KBM-7 (cell line): ENCODE results near the gene TEX36.
"Not testable (repeated sequence)": the region's sequence is repeated elsewhere in the genome, so short reads cannot be mapped to it uniquely, and the experiment has no call there.

Experiments
- DNase-seq: peaks from one replicate; pipeline ENCODE4 v3.0.0-alpha.2; 2015
- in situ Hi-C: fragments of 300-500 bp; cut with MboI; formaldehyde crosslinking; loops from 2 replicates; pipeline ENCODE4 v1.14.3; 2020; ENCODE audit warnings: low sequenced_read_pairs, low pct_unique_long_range_greater_than_20kb, mixed read lengths

TEX36 gene

DNA sequence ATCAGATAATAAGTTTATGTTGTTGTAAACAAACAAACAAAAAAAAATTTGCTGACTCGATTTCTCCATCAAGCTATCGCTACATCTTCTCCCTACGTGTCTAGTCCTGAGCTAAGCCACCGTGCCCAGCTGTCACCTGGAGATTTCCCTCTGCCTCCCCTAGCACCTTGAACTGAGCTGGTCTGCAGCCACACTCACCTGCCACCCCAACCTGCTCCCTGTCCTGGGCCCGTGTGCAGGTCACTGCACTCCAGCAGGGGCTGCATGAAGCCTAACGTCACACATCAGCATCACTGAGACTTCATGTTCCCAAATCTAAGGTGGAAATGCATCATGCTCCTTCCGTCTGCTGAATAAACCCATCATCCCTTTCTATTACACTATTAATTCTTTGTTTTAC is 44.4 kb downstream of the TEX36 start:
- in situ Hi-C loops, result no loop called here
- DNase-seq, result no peak

DNA sequence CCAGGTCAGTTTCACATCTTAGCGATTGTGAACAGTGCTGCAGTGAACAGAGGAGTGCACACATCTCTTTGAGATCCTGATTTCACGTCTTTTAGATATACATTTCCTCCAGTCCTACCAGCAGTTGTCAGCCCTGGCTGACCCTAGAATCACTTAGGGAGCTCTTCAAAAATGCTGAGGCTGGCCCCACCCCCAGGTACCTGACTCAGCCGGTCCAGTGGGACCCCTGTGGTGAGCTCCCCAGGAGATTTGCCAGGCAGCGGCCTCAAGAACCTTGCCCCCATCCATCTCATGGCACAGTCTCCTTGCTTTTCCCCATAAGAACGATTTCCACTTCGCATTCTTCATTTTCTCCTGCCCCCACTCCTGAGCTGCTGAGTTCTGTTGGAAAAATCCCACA is 45.5 kb downstream of the TEX36 start:
- in situ Hi-C loops, result no loop called here
- no peak for DNase-seq

DNA sequence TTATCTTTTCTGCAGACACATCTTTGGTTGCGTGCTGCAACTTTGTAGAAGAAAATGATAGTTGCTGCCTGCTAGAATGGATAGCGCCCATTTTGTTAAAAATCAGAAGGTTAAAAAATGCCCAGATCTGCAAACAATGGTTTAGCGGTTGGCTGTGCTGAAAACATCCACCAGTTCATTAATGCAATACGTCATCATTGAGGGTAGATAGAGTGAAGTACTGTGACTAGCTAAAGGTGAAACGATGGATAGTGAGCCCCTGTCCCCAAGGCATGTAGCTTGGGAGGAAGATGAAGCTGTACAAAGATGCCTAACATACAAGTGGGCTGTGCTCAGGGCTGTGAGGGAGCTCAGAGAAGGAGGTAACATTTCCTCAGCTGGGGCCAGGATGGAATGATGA is 48.4 kb downstream of the TEX36 start:
- in situ Hi-C loops, result no loop called here
- no peak for DNase-seq

DNA sequence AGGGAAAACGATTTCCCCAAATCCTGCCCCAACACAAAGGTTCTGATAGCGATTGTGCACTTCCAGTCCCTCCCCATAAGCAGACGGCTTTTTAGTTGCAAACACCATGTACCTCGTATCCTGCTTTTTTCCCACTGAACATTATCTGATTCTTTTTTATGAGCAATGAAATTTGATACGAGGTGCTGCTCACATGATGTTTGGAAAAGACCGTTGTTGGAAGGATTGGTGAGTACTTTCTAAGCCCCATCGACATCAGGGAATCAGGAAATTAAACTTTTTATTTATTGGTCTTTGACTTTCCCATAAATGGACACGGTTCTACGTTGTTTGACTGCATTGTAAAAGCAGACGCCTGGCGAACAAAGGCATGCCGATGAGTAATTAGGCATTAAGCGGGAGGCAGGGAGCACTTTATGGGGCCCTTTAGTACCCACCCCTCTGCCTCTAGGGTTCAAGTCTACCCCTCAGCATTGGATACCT is 49.4 kb downstream of the TEX36 start:
- no peak for DNase-seq
- in situ Hi-C loops, result no loop called here

DNA sequence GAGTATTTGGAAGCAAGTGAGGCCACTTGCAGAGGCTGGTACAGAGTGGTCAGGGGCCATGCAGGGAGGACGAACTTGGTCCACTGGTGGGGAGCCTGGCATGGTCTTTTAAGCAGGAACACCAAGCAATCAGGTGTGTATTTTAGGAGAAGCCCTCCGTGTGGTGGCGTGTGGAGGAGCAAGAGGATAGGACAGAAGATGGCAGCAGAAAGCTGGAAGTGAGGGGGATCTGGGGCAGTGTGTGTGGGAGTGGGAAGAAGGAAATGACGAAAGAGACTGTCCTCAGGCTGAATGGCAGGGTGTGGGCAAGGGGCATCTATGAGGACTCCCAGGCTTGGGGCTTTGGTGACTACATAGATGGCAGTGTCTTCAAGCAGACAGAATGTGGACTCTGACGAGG is 51.2 kb downstream of the TEX36 start:
- no peak for DNase-seq
- in situ Hi-C loops, result no loop called here

DNA sequence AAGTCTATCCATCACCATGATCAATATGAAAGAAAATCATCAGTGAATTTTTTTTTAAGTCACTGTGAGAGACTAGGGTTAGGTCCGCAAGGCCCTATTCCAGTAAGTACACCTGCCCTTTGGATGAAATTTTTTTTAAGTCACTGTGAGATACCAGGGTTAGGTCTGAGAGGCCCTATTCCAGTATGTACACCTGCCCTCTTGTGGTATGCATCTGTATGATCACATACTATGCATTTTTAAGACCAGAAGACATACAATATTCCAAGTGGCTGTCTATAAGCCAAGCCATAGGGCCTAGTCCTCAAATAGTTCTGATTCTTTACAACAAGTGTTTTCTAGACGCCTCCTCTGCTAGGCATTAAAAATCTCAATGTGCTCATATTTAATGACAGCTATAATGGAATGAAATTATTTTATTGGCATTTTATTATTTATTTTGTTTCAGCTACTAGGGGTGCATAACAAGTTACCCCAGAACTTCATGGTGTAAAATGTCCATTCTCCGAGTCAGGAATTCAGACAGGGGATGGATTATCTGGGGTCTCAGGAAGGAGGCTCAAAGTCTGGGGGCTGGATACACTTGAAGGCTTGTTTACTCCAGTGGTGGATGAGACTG is 53.1 kb downstream of the TEX36 start:
- peak; percentile 51 for DNase-seq
- in situ Hi-C loops, result no loop called here

DNA sequence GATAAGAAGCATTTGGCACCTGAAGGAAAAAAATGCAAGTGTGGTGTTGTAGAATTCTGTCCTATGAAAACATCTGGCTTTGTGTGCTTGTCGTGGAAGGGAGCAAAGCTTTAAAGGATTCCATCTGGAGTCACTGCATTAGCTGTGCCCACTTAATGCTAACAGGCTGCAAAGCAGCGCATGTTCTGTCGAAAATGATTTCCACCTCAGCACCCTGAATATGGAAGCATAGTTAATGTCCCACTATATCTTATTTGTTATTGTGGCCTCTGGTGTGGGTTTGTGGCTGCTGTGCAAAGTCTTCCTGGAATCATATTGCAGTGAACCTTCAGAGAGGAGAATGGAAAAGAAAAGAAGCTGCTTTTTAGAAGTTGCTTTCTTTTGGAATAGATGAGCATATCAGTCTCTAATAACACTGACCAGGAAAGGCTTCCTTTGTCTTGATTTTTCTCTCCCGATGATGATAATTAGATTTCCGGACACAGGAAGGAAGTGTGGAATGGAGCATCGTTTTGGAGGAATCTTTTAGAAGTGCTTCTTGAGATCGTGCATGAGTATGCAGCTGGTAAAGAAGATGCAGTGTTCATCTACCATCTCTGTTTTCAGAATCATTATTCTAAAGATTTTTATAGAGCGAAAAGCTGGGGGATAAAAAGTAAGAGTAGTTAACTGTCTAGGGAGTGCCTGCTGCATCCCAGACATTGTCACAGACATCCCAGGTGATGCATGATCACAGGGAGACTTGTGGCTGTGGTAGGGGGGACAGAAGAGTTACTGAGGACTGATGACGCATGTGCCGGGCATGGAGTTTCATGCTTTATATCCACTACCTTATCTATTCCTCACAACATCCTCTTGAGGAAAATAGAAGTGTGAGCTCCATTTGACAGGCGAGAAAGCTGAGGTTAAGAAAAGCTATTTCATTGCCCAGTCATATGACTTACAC is 54.6 kb downstream of the TEX36 start:
- in situ Hi-C loops, result no loop called here
- no peak for DNase-seq

DNA sequence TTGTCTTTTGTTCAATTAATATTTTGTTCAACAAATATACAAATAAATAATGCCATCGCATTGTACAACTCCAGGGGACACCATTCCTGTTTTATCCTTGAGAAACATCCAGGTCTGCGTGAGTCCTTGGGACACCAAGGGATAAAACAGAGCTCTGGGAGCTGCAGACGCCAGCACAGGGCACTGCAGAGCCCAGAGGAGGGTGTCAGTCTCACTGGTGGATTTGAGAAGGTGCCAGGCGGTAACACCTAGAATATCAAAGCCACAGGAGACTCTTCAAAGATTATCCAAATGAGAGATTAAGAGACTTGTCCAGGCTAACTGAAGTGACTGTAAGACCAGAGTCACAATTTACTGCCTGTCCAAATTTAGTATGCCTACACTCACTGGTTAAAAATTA is 55.3 kb downstream of the TEX36 start:
- DNase-seq, result no peak
- in situ Hi-C loops, result no loop called here

DNA sequence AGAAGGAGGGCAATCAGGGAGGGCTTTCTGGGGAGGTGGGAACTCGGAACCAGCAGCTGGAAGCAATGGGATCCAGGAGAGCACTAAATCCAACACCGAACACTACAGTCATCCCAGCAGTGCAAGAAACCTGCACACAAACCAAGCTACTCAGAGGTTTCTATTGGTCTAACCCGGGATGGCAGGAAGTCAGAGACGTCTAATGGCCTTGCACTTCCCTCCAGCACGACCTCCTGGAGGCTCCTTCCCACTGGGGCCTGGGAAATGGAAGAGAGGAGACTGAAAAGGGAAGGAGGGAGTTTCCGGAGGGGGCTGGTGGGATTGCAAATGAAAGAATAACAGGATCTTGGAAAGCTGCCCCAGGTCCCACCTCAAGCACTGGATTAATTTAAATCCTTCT is 56.3 kb downstream of the TEX36 start:
- in situ Hi-C loops, result no loop called here
- no peak for DNase-seq

DNA sequence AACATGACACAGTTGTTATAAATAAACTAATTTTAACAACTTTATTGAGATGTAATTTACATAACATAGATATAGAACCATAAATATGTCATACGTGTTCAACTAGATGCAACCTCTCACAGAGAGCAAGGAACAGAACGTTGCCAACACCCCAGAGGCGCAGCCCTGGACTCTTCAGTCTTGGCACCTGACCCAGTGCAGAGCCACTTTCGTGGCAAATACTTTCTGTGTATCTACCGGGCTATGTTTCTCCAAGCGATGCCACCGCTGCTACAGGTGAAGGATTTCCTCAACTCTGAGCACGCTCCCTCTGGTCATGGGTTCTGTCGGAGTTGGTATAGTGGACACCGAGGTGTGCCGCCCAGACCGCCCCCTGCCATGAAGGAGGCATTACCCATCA is 57.4 kb downstream of the TEX36 start:
- DNase-seq, result no peak
- in situ Hi-C loops, result no loop called here

DNA sequence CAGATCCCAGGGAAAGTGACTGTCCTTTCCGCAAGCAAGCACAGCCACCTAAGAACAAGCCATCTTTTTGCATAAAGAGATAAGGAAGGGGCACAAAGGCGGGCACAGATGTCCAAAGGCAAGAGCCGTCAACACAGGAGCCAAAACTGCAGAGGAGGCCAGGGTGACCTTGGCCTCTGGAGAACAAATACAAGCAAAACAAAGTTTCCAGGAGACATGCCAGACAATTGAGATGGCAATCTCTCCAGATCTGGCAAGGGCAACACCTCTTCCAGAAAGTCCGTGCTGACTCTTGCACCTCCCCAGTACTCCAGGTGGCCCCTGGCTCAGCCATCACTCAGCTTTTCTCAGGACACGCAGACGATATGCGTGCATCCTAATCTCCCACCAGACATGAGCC is 58.2 kb downstream of the TEX36 start:
- in situ Hi-C loops, result no loop called here
- DNase-seq, result no peak

DNA sequence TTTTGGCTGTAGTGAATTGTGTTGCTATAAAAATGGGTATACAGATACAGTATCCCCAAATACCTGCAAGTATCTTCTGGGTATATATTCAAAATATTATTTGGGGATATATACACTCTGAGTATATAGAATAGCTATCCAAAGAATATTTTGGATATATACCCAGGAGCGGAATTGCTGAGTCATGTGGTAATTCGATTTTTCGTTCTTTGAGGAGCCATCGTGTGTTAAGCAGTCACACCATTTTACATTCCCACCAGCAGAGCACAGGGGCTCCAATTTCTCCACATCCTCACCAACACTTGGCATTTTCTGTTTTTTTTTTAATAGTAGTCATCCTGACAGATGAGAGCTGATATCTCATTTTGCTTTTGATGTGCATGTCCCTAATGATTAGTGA is 61.9 kb downstream of the TEX36 start:
- in situ Hi-C loops, result no loop called here
- DNase-seq, result no peak

DNA sequence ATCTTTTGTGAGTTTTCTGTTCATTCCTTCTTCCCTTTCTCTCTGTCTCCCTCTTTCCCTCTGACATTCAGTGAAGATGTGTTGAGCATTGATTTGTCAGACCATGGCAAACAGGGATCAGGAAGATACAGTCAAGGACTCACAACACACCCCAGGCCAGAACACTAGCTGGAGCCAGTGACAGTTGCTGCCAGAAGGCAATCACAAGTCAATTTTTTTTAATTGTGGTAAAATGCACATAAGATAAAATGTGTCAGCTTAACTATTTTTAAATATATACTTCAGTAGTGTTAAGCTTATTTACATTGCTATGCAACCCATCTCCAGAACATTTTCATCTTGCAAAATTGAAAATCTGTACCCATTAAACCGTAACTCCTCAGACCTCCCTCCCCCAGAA is 62.6 kb downstream of the TEX36 start:
- no peak for DNase-seq

DNA sequence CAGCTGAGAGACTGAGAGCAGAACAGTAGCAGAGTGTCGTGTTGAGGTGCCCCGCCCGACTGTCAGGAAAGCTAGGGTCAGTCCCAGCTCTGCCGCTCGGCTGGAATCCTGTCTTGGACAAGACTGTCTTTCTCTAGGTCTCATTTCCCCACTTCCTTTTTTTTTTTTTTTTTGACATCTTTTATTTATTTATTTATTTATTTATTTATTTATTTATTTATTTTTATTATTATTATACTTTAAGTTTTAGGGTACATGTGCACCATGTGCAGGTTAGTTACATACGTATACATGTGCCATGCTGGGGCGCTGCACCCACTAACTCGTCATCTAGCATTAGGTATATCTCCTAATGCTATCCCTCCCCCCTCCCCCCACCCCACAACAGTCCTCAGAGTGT is 69.9 kb downstream of the TEX36 start:
- in situ Hi-C loops, DNase-seq: not testable (repeated sequence)

More for the DNA sequence above, 62.6 kb downstream of the TEX36 start:
- in situ Hi-C loops, result no loop called here

DNA sequence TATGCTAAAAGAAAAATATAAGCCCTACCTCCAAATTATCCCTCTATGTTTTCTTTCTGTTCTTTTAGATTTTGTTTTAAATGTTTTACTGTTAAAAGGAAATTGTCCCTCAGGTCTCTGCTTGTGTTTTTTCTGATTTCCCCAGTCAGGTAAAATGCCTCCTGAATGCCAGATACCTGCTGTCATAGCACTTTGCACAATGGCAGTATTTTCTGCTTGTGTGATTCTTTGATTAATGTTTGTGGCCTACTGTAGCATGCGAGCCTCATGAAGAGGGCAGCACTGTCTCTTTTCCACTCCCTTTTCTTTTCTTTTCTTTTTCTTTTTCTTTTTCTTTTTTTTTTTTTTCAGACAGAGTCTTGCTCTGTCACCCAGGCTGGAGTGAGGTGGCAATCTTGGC is 71.2 kb downstream of the TEX36 start:
- in situ Hi-C loops, result no loop called here
- DNase-seq, result no peak

DNA sequence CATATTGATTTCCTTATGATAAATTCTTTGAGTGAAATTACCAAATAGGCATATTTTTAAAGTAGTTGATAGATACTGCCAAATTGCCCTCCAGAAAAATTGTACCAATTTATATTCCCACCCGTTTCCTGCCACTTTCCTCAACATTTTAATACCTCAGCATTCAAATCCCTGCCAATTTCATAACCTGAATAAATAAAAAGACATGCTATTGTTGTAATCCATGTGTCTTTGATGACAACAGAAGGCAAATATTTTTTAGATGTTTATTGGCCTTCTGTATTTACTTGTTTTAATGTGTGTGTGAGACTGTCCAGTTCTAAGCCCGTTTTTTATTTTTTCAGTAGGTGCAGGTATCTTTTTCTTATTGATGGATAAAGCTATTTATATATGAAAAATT is 71.7 kb downstream of the TEX36 start:
- in situ Hi-C loops, result no loop called here
- no peak for DNase-seq

DNA sequence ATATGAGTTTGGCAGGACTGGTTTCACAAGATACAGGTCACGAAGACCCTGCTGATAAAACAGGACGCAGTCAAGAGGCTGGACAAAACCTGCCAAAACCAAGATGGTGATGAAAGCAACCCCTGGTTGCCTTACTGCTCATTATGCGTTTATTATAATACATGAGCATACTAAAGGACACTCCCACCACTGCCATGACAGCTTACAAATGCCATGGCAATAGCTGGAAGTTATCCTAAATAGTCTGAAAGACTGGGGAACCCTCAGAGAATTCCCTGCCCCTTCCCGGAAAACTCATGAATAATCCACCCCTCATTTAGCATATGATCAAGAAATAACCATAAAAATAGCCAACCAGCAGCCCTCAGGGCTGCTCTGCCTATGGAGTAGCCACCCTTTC is 73.1 kb downstream of the TEX36 start:
- in situ Hi-C loops, result no loop called here
- no peak for DNase-seq

DNA sequence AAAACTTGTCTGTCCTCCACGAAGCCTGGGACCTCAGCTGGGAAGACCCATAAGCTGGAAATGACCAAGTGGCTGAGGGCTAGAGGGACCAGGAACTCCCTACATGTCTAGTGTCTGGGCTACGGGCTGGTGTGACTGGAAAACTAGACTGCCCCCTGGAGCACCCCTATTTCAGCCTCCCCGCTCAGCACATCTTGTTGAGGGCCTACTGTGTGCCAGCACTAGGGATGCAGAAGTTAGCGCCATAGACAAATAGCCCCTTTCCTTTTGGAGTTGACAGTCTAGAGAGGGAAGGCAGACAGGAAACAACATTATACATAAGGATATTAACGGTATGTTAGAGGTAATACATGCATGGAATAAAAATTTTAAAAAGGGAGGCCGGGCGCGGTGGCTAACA is 74.5 kb downstream of the TEX36 start:
- in situ Hi-C loops, result no loop called here
- no peak for DNase-seq

DNA sequence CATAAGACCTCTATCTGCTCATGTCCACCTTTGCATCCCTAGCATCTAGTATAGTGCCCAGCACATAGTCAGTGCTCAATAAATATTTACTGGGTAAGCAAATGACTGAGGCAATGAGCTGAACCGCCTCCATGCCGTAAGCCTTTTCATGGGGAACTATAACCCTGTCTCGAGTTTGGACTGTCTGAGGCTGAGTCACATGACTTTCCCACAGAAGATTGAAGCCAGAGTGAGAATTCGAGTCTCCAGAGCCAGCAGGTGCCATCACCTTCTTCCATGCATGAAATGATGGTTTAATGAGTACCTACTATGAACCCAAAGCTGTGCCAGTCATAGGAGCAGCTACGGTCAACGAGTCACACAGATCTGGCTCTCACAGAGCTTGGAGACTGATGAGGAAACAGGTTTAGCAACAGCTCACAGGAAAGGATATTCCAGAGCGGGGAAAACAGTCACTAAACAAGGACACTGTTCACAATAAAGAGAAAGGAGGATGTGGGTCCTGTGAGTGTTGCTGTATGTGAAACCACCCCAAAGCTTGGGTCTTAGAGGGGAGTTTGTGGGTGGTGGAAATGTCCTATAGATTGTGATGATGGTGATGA is 75.2 kb downstream of the TEX36 start:
- in situ Hi-C loops, result no loop called here
- DNase-seq, result no peak

DNA sequence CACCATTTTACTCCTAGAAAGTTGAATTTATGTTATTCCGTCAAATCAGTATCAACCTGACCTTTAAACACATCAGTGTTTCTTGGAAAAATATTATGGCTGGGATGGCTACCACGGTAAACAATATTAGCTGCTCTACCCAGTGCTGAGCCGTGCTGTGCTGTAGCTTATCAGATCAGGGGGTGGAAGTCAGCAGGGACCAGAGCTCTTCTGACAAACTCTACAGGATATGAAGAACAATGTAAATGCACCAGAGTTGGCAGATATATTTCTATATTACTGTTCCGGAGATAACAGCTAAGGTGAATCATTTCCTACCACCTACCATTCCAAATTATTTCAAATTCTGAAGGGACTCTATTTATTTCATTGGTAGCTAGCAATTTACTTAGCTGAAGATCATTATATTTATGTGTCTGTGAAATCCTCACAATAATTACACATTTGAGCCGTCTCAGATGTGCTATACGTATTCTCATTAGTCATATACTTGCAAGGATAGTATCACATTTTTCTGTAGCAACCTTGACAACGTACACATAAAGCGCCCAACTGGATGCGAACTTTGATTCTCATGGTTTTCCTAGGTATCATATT is 76.5 kb downstream of the TEX36 start:
- no peak for DNase-seq
- in situ Hi-C loops, result no loop called here
